NCI-H446 (cell line): Measurements from ENCODE around the gene AADAC.
"Not testable (repeated sequence)": the region's sequence is repeated elsewhere in the genome, so short reads cannot be mapped to it uniquely, and the experiment has no call there.

ENCODE experiments used
- DNase-seq, 2 experiments: peaks; one replicate each; lab custom pipeline; 2025; lab: John Stamatoyannopoulos, UW

The AADAC gene

DNA sequence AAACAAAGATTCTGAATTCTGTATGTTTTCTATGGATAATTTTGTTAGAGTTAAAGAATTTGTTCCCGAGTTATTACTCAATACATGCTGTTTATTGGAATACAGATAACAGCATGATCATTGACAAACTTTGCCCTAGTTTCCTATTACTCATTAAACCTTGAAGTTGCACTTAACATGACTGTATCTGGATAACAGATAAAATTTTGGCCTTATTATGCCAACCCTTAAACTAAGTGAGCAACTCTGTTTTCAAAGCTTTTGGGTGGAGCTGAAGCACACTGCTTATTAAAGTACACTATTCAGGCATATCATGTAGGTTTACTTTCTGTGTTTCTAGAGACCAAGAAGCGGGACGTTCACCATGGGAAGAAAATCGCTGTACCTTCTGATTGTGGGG lies at the start of gene AADAC:
Gene AADAC (plus strand): TSS at position 318 of the 400 bp plus-strand sequence. CDS start 47 bp downstream, at position 365.
- no peak for DNase-seq

DNA sequence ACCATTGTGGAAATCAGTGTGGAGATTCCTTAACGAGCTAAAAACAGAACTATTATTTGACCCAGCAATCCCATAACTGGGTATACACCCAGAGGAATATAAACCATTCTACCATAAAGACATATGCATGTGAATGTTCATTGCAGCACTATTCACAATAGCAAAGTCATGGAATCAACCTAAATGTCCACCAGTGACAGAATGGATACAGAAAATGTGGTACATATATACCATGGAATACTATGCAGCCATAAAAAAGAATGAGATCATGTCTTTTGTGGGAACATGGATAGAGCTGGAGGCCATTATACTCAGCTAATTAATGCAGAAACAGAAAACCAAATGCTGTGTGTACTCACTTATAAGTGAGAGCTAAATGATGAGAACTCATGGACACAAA lies 49.2 kb upstream of the AADAC start:
- not testable (repeated sequence) for DNase-seq

- no peak for DNase-seq
Observed at GRCh38 chr3:151765685-151766084, 48.2 kb upstream of the AADAC start.

GRCh38 chr3:151766454-151766853 lies 47.5 kb upstream of the AADAC start:
- DNase-seq = no peak

DNA sequence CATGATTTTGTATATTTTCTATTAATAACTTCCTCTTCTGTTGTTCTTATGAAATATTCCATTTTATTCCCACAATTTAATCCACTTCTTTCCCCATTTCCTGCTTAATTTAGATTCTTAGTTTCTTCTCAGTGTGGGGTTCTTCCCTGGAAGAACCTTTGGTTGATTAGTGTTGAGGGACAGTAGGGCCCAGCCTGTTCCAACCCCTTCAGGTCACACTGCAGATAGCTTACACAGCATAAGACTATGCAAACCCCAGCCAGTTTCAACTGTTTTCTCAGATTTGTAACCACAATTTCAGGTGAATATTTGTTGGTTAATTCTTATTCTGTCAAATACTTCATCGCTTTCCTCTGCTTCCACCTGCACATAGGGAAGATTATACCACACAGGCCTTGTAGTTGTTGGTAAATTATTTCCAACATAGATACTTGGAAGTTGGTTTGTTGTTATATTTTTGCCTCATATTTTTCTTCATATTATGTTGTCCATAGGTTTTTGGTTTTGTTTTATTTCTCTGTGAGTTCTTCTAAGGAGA lies 45.5 kb upstream of the AADAC start:
- no peak for DNase-seq

DNA sequence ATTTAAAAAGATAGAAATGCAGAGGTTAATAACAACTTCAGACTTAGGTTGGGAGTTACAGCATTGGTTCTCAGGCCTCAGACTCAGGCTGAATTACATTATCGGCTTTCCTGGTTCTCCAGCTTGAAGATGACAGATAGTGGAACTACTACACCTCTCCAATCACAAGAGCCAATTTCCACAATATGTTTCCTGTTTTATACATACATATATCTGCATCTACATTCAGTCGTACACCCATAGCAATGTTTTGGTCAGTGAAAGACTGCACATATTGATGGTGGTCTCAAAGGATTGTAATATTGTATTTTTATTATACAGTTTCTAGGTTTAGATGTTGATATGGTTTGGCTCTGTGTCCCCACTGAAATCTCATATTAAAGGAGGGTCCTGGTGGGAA lies 44.7 kb upstream of the AADAC start:
- DNase-seq = no peak

DNA sequence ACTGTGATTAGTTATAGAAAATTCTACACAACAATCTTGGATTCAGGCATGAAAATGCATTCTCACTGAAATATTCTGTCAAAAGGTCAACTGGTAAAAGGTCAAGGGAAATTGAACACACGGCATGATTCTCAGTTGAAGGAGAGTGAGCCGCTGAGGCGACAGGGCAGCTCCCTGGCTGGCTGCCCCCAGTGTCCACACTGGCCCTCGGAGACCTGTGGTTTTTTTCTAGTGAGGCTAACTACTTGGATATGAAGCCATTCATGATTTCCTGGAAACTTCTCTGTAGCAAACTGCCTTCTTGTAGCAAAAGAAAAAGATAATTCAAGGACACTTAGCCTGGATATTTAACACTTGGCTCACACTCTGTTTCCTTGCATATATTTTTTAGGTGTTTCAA lies 43.0 kb upstream of the AADAC start:
- no peak for DNase-seq

DNA sequence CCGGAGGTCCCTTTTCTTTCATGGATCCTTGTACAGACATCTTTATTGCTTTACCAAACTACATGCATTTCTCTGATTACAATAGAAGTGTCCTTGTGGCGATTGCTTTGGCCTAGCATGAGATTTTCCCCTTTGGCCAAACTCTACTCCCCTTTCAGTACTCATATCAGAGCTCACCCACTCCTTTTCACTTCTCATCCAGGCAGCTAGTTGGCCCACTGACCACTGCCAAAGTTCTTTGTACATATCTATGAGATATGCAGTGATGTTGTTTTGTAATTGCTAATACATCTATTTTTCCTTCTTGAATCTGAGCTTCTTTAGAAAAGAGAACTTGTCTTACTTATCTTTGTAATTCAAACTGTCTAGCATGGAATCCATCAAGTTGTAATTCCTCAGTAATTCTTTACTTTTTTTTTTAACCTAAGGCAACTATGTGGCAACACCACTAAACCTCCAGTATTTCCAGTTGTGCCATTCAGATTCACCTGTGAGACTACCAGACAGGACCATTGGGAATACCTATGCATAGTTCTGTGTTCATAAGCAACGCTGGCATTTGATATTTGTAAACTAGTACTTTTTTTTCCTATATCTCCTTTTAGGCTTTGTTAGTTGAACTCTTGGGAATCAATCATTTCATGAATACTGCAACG lies 41.0 kb upstream of the AADAC start:
- no peak for DNase-seq

- no peak for DNase-seq
Observed at GRCh38 chr3:151774235-151774634, 39.7 kb upstream of the AADAC start.

- no peak for DNase-seq
Observed at GRCh38 chr3:151774910-151775309, 39.0 kb upstream of the AADAC start.

- no peak for DNase-seq
Observed at GRCh38 chr3:151775314-151776258, 38.3 kb upstream of the AADAC start.

DNA sequence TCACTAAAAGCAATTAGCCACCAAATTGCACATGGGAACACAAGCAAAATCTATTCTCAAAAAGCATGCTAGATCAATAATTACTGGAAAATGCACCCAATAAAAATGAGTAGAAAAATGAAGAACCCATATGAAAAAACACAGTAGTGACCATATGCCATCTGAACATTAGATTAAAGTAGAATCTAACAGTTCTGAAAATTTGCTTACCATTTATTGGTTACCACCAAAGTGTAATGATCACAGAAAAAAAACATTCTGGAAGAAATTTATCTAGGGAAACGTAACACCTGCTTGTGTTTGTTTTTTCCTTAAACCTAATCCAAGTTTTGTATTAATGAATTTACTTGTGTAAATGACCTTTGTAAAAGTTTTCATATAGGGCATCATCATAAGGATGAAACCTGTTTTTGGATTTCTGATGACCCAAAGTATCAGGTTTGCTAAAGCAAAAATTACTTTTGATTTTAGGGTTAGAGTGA lies 37.6 kb upstream of the AADAC start:
- no peak for DNase-seq

GRCh38 chr3:151777880-151778279 lies 36.0 kb upstream of the AADAC start:
- no peak for DNase-seq

DNA sequence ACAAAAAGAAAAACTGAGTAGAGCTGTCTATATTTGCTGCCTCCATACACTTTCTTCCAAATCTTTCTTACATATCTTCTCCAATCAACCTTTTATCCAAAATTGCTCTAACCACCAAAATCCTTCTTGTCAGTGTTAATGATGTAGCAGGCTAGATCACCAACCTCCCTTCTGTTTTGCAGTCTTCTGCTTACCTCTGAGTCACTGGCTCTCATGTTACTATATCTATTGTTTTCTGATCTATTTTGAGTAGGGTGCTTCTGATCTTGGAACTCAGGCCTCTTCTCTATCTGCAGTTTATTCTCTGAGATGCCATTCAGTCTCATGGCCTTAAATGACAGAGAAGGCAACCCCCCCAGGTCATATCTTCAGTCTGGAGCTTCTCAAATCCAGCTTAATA lies 26.3 kb upstream of the AADAC start:
- DNase-seq = no peak

GRCh38 chr3:151788401-151788800 lies 25.5 kb upstream of the AADAC start:
- no peak for DNase-seq

DNA sequence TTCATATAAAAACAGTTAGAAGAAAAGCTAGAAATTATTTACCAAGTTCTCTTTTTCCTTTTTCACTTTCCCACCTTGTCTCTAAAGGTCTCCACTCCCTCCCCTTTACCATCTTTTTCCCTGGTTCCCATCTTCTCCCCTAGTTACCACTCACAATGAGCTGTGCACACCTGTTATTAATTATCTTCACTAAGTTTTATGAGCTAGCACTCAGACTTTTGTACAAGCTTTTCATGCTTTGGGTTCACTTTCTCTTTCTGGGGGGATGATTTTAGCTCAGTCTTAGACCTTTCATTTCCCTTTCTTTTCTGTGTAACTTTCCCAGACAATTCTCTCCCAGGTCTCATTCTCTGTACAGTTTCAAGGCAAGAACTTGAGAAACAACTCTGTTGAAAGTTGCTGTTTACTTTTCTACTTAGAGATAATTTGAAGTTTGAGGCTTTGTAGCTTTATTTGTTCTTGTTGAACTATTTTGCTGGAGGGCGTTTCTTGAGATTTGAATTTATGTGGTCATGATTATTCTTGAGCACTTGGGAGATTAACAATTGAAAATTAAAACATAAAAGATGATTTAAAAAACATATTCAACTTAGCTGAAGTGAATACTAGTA lies 24.0 kb upstream of the AADAC start:
- no peak for DNase-seq

GRCh38 chr3:151790763-151791162 lies 23.2 kb upstream of the AADAC start:
- DNase-seq = not testable (repeated sequence)

- DNase-seq = no peak
Observed at GRCh38 chr3:151792411-151792810, 21.5 kb upstream of the AADAC start.

- DNase-seq = no peak
Observed at GRCh38 chr3:151793636-151794035, 20.3 kb upstream of the AADAC start.

DNA sequence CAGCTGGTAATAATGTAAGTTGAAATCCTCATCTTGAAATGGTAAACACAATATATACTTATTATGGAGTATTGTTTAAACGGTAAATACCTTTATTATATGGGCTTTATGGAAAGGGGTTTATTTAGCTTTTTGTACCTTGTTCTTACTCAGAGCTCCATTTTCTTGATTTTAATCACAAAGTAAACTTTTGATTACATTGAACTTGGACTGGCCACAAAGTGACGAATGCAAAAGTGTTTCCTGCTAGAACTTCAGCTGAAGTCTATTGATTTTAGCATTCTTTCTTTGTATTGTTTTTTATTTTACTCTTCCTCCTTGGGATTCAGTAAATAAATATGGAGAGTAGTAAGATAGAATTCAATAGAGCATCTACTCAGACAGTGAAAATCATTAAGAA lies 19.8 kb upstream of the AADAC start:
- no peak for DNase-seq

DNA sequence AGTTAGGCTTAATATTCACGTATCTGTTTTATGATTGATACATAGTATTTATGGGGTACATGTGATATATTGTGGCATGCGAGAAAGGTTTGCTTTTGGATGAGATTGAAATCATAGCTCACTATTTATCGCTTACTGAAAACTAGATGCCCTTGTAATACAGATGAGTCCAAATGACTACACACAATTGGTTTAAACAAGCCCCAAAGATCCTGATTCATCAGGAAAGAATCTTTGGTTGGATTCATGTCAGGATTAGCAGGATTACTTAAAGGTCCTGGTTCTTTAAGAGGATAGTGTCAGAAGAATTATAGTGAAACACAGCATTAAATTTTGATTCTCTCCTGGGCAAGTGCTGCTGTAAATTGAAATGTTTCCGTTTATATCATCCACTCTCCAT lies 18.6 kb upstream of the AADAC start:
- DNase-seq = no peak

DNA sequence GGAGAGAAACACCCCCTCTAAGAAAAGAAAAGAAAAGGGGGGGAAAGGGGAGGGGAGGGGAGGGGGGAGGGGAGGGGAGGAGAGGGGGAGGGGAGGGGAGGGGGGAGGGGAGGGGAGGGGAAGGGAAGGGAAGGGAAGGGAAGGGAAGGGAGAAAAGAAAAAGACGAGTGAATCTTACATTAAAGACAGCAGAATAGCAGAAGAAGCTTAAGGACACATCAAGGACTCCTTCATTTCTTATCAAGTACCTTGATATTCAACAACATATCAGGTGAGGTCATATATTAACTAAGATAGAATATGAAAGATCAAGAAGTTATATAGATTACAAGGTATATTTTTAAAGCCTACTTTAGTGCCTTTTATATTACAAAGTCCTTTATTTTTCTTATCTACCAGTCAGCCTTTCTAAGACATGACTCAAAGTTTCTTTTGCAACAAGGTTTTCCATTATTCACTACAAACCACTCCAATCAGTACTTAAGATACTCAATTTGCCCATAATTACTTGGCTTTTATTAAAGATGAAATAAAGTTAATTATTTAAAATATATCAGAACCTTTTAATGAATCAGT lies 17.7 kb upstream of the AADAC start:
- DNase-seq = no peak
